PC-9 (cell line): ENCODE measurements around the gene PHLPP1. TPM values are rescaled to one million over a fixed set of nuclear protein-coding genes. Genes with fewer than 3 reads are reported as not detected.
A peak's percentile ranks its signal among the peaks of the same experiment; 100 is the strongest.
"Not testable (repeated sequence)": the region's sequence is repeated elsewhere in the genome, so short reads cannot be mapped to it uniquely, and the experiment has no call there.

Experiments used
- BruUV-seq: library from RNA; stranded (reverse); fragments of 400-500 nt; replicated peaks from 2 replicates; lab custom pipeline; 2021; lab: Mats Ljungman, UMichigan
- CTCF ChIA-PET: fragments of 300-600 bp; sonication (Branson Sonifier 250); formaldehyde crosslinking; loops from one replicate; lab custom pipeline; 2022; ENCODE audit warnings: antibody characterized with exemption; lab: Charles Lee
- POLR2A ChIA-PET: fragments of 300-600 bp; sonication (Branson Sonifier 250); formaldehyde crosslinking; loops from one replicate; lab custom pipeline; 2022; ENCODE audit warnings: antibody characterized with exemption; ENCODE audit not compliant: unreplicated experiment; lab: Charles Lee
- DNase-seq, 2 experiments: peaks; one replicate each; pipeline versions ENCODE4 v3.0.0 to v3.0.0-alpha.2; 2015 to 2022; ENCODE audit warnings: mixed read lengths in 1 of 2
- H2AFZ ChIP-seq: fragments of 200-600 bp; sonication (generic); 2 replicates; pipeline ENCODE4 v1.8.1; 2017; ENCODE audit warnings: antibody characterized with exemption
- H3F3A ChIP-seq: fragments of 200-600 bp; sonication (generic); 2 replicates; pipeline ENCODE4 v1.8.1; 2017; ENCODE audit warnings: antibody characterized with exemption, mild to moderate bottlenecking, low read depth; ENCODE audit not compliant: insufficient read depth
- H3K27ac ChIP-seq: fragments of 200-600 bp; sonication (generic); 2 replicates; pipeline ENCODE4 v1.6.1; 2016; ENCODE audit warnings: mixed run types
- H3K27me3 ChIP-seq: fragments of 200-600 bp; sonication (generic); 2 replicates; pipeline ENCODE4 v1.6.1; 2016; ENCODE audit warnings: low read depth, mixed run types; ENCODE audit not compliant: insufficient read depth
- H3K36me3 ChIP-seq: fragments of 200-600 bp; sonication (generic); 2 replicates; pipeline ENCODE4 v1.6.1; 2016; ENCODE audit warnings: low read depth, mixed run types
- H3K4me1 ChIP-seq: fragments of 200-600 bp; sonication (generic); replicated peaks from 2 replicates; pipeline ENCODE4 v1.6.1; 2016; ENCODE audit warnings: mixed run types; ENCODE audit not compliant: insufficient read depth
- H3K4me2 ChIP-seq: fragments of 200-600 bp; sonication (generic); 2 replicates; pipeline ENCODE4 v1.6.1; 2017; ENCODE audit warnings: mixed run types
- H3K4me3 ChIP-seq: fragments of 200-600 bp; sonication (generic); 2 replicates; pipeline ENCODE4 v1.6.1; 2016; ENCODE audit warnings: mixed run types
- H3K79me2 ChIP-seq: fragments of 200-600 bp; sonication (generic); 2 replicates; pipeline ENCODE4 v1.6.1; 2017; ENCODE audit warnings: low read depth, mixed run types
- H3K9me2 ChIP-seq: fragments of 200-600 bp; sonication (generic); 2 replicates; pipeline ENCODE4 v1.8.1; 2017; ENCODE audit warnings: mild to moderate bottlenecking; ENCODE audit not compliant: insufficient read depth
- H3K9me3 ChIP-seq: fragments of 200-600 bp; sonication (generic); 2 replicates; pipeline ENCODE4 v1.8.1; 2016; ENCODE audit warnings: low read depth; ENCODE audit not compliant: insufficient read depth
- H4K20me1 ChIP-seq: fragments of 200-600 bp; sonication (generic); 2 replicates; pipeline ENCODE4 v1.8.1; 2017; ENCODE audit not compliant: insufficient read depth
- CTCF ChIP-seq: fragments of 200-600 bp; sonication (generic); conservative IDR thresholded peaks from 2 replicates; pipeline ENCODE4 v1.6.1; 2017; ENCODE audit warnings: mixed run types, antibody characterized with exemption, mild to moderate bottlenecking, moderate library complexity
- EZH2 ChIP-seq: fragments of 200-600 bp; sonication (generic); IDR thresholded peaks from 2 replicates; pipeline ENCODE4 v1.8.0; 2017; ENCODE audit warnings: antibody characterized with exemption, low read depth
- intact Hi-C: fragments of 100-400 bp; cut with micrococcal nuclease; formaldehyde crosslinking; loops from one replicate; pipeline ENCODE4 v1.10.0; 2022; ENCODE audit not compliant: unreplicated experiment
- total RNA-seq: library from RNA; stranded (reverse); gene quantifications from 2 replicates; pipeline ENCODE4 v1.2.3, GENCODE V29; 2021

PHLPP1 gene
- total RNA-seq, 1 experiment from 2014 or later, result 21.1 TPM

DNA sequence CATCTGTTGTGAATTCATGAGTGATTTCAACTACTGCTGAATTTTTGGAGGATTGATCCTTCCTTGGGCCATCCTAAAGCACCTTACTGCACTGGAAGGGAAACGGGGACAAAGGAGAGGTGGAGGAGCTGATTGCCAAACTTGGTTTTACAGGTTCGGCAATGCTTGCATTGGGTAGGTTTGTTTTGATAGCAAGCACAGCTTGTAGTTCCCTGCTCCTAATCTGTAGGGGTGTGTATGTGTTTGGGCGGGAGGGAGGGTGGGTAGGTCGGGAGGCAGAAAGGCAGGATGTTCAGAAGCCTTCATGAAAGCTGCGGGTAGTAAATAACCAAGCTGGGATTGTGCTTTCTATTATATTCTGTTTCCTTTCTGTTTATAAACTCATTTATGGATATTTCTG lies 24.6 kb downstream of the PHLPP1 start:
- no peaks in the 10 kb centered on the region for H3K27me3 ChIP-seq
- H3K9me2 ChIP-seq, result no peaks in the 10 kb centered on the region
- no peak overlapping the region for H3K4me2 ChIP-seq
- no peak overlapping the region for H3K27ac ChIP-seq
- DNase-seq, result no peak
- no peaks in the 10 kb centered on the region for H3K36me3 ChIP-seq
- no peak overlapping the region for H3K4me3 ChIP-seq
- intact Hi-C loops, result no loop called here
- H3K79me2 ChIP-seq, result peaks cover 88% of the 10 kb centered on the region
- no peak overlapping the region for H2AFZ ChIP-seq
- no peaks in the 10 kb centered on the region for H3F3A ChIP-seq
- ChIA-PET CTCF (no interaction called here), POLR2A (interaction anchor here (0.6 kb wide), 1 partner anchor 104 kb away, joined by 38 read pairs; no protein-coding TSS in a partner anchor)
- no peaks in the 10 kb centered on the region for H4K20me1 ChIP-seq
- H3K4me1 ChIP-seq, result no peaks in the 10 kb centered on the region; the same call in 1 of the 2 replicates
- no TSS peak for BruUV-seq
- TF ChIP-seq CTCF (no peak), EZH2 (no peak)
- H3K9me3 ChIP-seq, result no peaks in the 10 kb centered on the region

DNA sequence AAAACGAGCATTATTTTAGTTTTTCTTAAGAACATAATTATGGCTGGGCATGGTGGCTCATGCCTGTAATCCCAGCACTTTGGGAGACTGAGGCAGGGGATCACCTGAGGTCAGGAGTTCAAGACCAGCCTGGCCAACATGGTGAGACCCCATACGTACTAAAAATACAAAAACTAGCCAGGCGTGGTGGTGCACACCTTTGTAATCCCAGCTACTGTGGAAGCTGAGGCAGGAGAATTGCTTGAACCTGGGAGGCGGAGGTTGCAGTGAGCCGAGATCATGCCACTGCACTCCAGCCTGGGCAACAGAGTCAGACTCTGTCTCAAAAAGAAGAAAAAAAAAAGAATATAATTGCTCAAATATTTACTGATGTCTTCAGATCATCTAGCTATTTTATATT lies 25.3 kb downstream of the PHLPP1 start:
- H3K4me1 ChIP-seq, CTCF ChIA-PET, H3F3A ChIP-seq, H4K20me1 ChIP-seq, H3K9me3 ChIP-seq, H2AFZ ChIP-seq, BruUV-seq, H3K9me2 ChIP-seq, H3K36me3 ChIP-seq, H3K4me2 ChIP-seq, H3K27ac ChIP-seq, H3K27me3 ChIP-seq, intact Hi-C loops, H3K4me3 ChIP-seq, DNase-seq: not testable (repeated sequence)
- peaks cover 88% of the 10 kb centered on the region for H3K79me2 ChIP-seq
- POLR2A ChIA-PET, result interaction anchor here (0.7 kb wide), 1 partner anchor 41 kb away, joined by 3 read pairs; no protein-coding TSS in a partner anchor

DNA sequence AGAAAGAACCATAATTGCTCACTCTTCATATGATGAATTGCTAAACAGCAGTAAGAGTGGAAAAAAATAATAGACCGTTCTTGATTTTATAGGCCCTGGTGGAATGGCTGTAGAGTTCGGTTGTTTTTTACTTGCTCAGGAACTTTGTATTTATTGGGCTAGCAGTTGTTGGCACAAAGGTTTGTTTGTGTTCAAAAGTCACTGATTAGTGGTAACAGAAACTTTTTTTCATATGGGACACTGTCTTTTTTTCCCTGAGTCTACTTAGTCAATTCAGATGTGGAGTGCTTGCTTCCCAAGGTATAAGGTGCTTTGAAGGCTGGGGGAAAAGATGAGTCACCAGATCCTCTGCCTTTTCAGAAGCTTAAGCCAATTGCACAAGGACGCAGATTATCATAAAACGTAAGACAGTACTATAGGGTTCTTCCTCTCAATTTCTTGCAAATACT lies 25.8 kb downstream of the PHLPP1 start:
- Histone ChIP-seq H2AFZ (no peak overlapping the region), H3K4me1 (no peaks in the 10 kb centered on the region; the same call in 1 of the 2 replicates), H3K36me3 (no peaks in the 10 kb centered on the region), H3K9me2 (no peaks in the 10 kb centered on the region), H3K9me3 (no peaks in the 10 kb centered on the region), H3K4me3 (no peak overlapping the region), H3K79me2 (peaks cover 90% of the 10 kb centered on the region), H3K4me2 (no peak overlapping the region), H3F3A (no peaks in the 10 kb centered on the region), H3K27me3 (no peaks in the 10 kb centered on the region), H4K20me1 (no peaks in the 10 kb centered on the region), H3K27ac (no peak overlapping the region)
- no TSS peak for BruUV-seq
- TF ChIP-seq EZH2, result no peak
- TF ChIP-seq CTCF, result no peak
- ChIA-PET POLR2A (interaction anchor here (0.7 kb wide), 2 partner anchors 40 to 137 kb away, joined by 3 to 4 read pairs; no protein-coding TSS in a partner anchor), CTCF (no interaction called here)
- intact Hi-C loops, result no loop called here
- peak; percentile 6 to 46 for DNase-seq

GRCh38 chr18:62741584-62741983 lies 26.2 kb downstream of the PHLPP1 start:
- intact Hi-C loops, result no loop called here

More at GRCh38 chr18:62741584-62741983, 26.2 kb downstream of the PHLPP1 start:
- H3K27me3 ChIP-seq, result no peaks in the 10 kb centered on the region
- no peaks in the 10 kb centered on the region for H3K9me3 ChIP-seq
- H3K9me2 ChIP-seq, result no peaks in the 10 kb centered on the region
- H3K4me1 ChIP-seq, result no peaks in the 10 kb centered on the region; the same call in 1 of the 2 replicates
- no peak for DNase-seq
- CTCF ChIA-PET, result no interaction called here
- H4K20me1 ChIP-seq, result no peaks in the 10 kb centered on the region
- no TSS peak for BruUV-seq
- H3K36me3 ChIP-seq, result no peaks in the 10 kb centered on the region
- POLR2A ChIA-PET, result interaction anchor here (0.7 kb wide), 2 partner anchors 40 to 137 kb away, joined by 3 to 4 read pairs; no protein-coding TSS in a partner anchor
- H3K4me3 ChIP-seq, result no peak overlapping the region
- no peak overlapping the region for H3K4me2 ChIP-seq
- H3K27ac ChIP-seq, result no peak overlapping the region
- peaks cover 90% of the 10 kb centered on the region for H3K79me2 ChIP-seq
- no peak overlapping the region for H2AFZ ChIP-seq
- no peaks in the 10 kb centered on the region for H3F3A ChIP-seq
- TF ChIP-seq EZH2 (no peak), CTCF (no peak)
